ENCODE data around the gene AMN. TPM values are rescaled to one million over a fixed set of nuclear protein-coding genes. Genes with fewer than 3 reads are reported as not detected.

The AMN gene
- polyA plus RNA-seq, 3 donors, result 0.09 TPM; not detected in 2

- H3K27ac ChIP-seq (ENCODE audit: low read depth in 1 of 2, low read length in 2 of 2), result no peak overlapping the region
- H3K4me2 ChIP-seq (replicated peaks; ENCODE audit: extremely low read depth, low read length, poor library complexity, severe bottlenecking), result no peak overlapping the region
- peaks cover 13% of the 10 kb centered on the region for H3K4me1 Mint-ChIP-seq
- no peaks in the 10 kb centered on the region for H3K27me3 ChIP-seq (ENCODE audit: control insufficient read depth in 2 of 2, insufficient read depth in 2 of 2, low read length in 2 of 2)
- peaks cover 11 to 12% of the 10 kb centered on the region in 2 donors for H3K4me1 ChIP-seq (ENCODE audit: control insufficient read depth in 1 of 2, insufficient read depth in 2 of 2, low read length in 2 of 2)
- H3K9me3 ChIP-seq (replicated peaks in 1 of 2; ENCODE audit: control insufficient read depth in 1 of 2, insufficient read depth in 1 of 2, low read length in 2 of 2), result no peaks in the 10 kb centered on the region
- H3K4me3 Mint-ChIP-seq, result no peak overlapping the region
- H3K79me2 ChIP-seq (ENCODE audit: insufficient read depth, low read length), result no peaks in the 10 kb centered on the region
- peaks cover 10 to 58% of the 10 kb centered on the region in 2 donors for H3K36me3 ChIP-seq (replicated peaks in 1 of 2; ENCODE audit: control insufficient read depth in 1 of 2, insufficient read depth in 2 of 2, low read length in 2 of 2)
- no peak for TF ChIP-seq CTCF (IDR thresholded peaks at IDR 0.05)
- intact Hi-C loops (cut with micrococcal nuclease), result no loop called here
- H3K27ac Mint-ChIP-seq, result no peak overlapping the region
- DNase-seq, result no peak
- peaks cover 0 to 4% (median 1%) of the 10 kb centered on the region in 3 donors for H3K27me3 Mint-ChIP-seq (ENCODE audit: low read depth in 3 of 3)
- H3K36me3 Mint-ChIP-seq, result peaks cover 58 to 59% of the 10 kb centered on the region in 2 donors
- H3K4me3 ChIP-seq (replicated peaks in 1 of 3; ENCODE audit: low read depth in 2 of 3, low read length in 3 of 3), result no peak overlapping the region
- no peaks in the 10 kb centered on the region for H4K20me1 ChIP-seq (ENCODE audit: insufficient read depth, low read length)
- no peak overlapping the region for H3K9ac ChIP-seq (ENCODE audit: insufficient read depth, low read length, poor library complexity, severe bottlenecking)
- WGBS (ENCODE audit: insufficient coverage), result 91% methylated on average over 17 of the region's 29 CpGs
- no peak overlapping the region for H2AFZ ChIP-seq (ENCODE audit: insufficient read depth, low read depth, low read length, poor library complexity, severe bottlenecking)
- H3K9me3 Mint-ChIP-seq, result peaks cover 0 to 2% (median 0%) of the 10 kb centered on the region in 7 donors
Measured at GRCh38 chr14:102945346-102946130, 23.1 kb downstream of the AMN start.

- no peak for DNase-seq
- 92% methylated on average over 20 of the region's 27 CpGs for WGBS (ENCODE audit: insufficient coverage)
- H2AFZ ChIP-seq (ENCODE audit: insufficient read depth, low read depth, low read length, poor library complexity, severe bottlenecking), result no peak overlapping the region
- TF ChIP-seq CTCF (IDR thresholded peaks at IDR 0.05), result no peak
- no peak overlapping the region for H3K9ac ChIP-seq (ENCODE audit: insufficient read depth, low read length, poor library complexity, severe bottlenecking)
- no peaks in the 10 kb centered on the region for H3K27me3 ChIP-seq (ENCODE audit: control insufficient read depth in 2 of 2, insufficient read depth in 2 of 2, low read length in 2 of 2)
- no peaks in the 10 kb centered on the region for H3K79me2 ChIP-seq (ENCODE audit: insufficient read depth, low read length)
- intact Hi-C loops (cut with micrococcal nuclease), result no loop called here
- no peak overlapping the region for H3K4me3 ChIP-seq (replicated peaks in 1 of 3; ENCODE audit: low read depth in 2 of 3, low read length in 3 of 3)
- H3K9me3 ChIP-seq (replicated peaks in 1 of 2; ENCODE audit: control insufficient read depth in 1 of 2, insufficient read depth in 1 of 2, low read length in 2 of 2), result no peaks in the 10 kb centered on the region
- Mint-ChIP-seq H3K27me3 (ENCODE audit: low read depth in 3 of 3) (peaks cover 0 to 2% (median 1%) of the 10 kb centered on the region in 3 donors), H3K36me3 (peaks cover 67 to 77% of the 10 kb centered on the region in 2 donors), H3K27ac (peak overlapping the region in 1 of 7 donors; percentile 80), H3K4me3 (no peak overlapping the region), H3K9me3 (peaks cover 0 to 2% (median 0%) of the 10 kb centered on the region in 7 donors), H3K4me1 (peaks cover 13% of the 10 kb centered on the region)
- H3K4me1 ChIP-seq (ENCODE audit: control insufficient read depth in 1 of 2, insufficient read depth in 2 of 2, low read length in 2 of 2), result peaks cover 11 to 12% of the 10 kb centered on the region in 2 donors
- no peak overlapping the region for H3K4me2 ChIP-seq (replicated peaks; ENCODE audit: extremely low read depth, low read length, poor library complexity, severe bottlenecking)
- no peaks in the 10 kb centered on the region for H4K20me1 ChIP-seq (ENCODE audit: insufficient read depth, low read length)
- no peak overlapping the region for H3K27ac ChIP-seq (ENCODE audit: low read depth in 1 of 2, low read length in 2 of 2)
- H3K36me3 ChIP-seq (replicated peaks in 1 of 2; ENCODE audit: control insufficient read depth in 1 of 2, insufficient read depth in 2 of 2, low read length in 2 of 2), result peaks cover 10 to 74% of the 10 kb centered on the region in 2 donors
Measured at GRCh38 chr14:102947321-102948103, 25.0 kb downstream of the AMN start.

Measured in CD14-positive monocyte (primary cell).